MM.1S (cell line): ENCODE results near the gene FAM131C.

Experiments
- DNase-seq: peaks from one replicate; pipeline ENCODE4 v3.0.0-alpha.2; 2015
- H2AFZ ChIP-seq: fragments of 300-600 bp; sonication (generic); 2 replicates; pipeline ENCODE4 v1.6.0; 2016; ENCODE audit warnings: antibody characterized with exemption, low read length
- H3F3A ChIP-seq: fragments of 300-600 bp; sonication (generic); 2 replicates; pipeline ENCODE4 v1.6.1; 2016; ENCODE audit warnings: mild to moderate bottlenecking, antibody characterized with exemption, low read length, moderate library complexity, mixed read lengths; ENCODE audit not compliant: insufficient read depth
- H3K27ac ChIP-seq: fragments of 300-600 bp; sonication (generic); 2 replicates; pipeline ENCODE4 v1.5.1; 2016; ENCODE audit warnings: mild to moderate bottlenecking, low read length
- H3K27me3 ChIP-seq: fragments of 300-600 bp; sonication (generic); replicated peaks from 2 replicates; pipeline ENCODE4 v1.6.0; 2016; ENCODE audit warnings: low read length; ENCODE audit not compliant: insufficient read depth
- H3K36me3 ChIP-seq: fragments of 300-600 bp; sonication (generic); replicated peaks from 2 replicates; pipeline ENCODE4 v1.6.1; 2016; ENCODE audit warnings: mild to moderate bottlenecking, low read length, mixed read lengths; ENCODE audit not compliant: insufficient read depth
- H3K4me1 ChIP-seq: fragments of 300-600 bp; sonication (generic); 2 replicates; pipeline ENCODE4 v1.6.1; 2016; ENCODE audit warnings: low read length, mixed read lengths
- H3K4me2 ChIP-seq: fragments of 300-600 bp; sonication (generic); 2 replicates; pipeline ENCODE4 v1.6.0; 2016; ENCODE audit warnings: low read depth, low read length
- H3K4me3 ChIP-seq: fragments of 300-600 bp; sonication (generic); 2 replicates; pipeline ENCODE4 v1.5.1; 2016; ENCODE audit warnings: low read length, mixed read lengths
- H3K79me2 ChIP-seq: fragments of 300-600 bp; sonication (generic); 2 replicates; pipeline ENCODE4 v1.6.1; 2016; ENCODE audit warnings: mixed run types, low read length, mixed read lengths
- H3K9ac ChIP-seq: fragments of 300-600 bp; sonication (generic); 2 replicates; pipeline ENCODE4 v1.6.1; 2016; ENCODE audit warnings: low read length, mixed read lengths
- H3K9me2 ChIP-seq: fragments of 300-600 bp; sonication (generic); replicated peaks from 2 replicates; pipeline ENCODE4 v1.6.1; 2016; ENCODE audit warnings: mild to moderate bottlenecking, low read length, mixed read lengths; ENCODE audit not compliant: insufficient read depth
- H3K9me3 ChIP-seq: fragments of 300-600 bp; sonication (generic); replicated peaks from 2 replicates; pipeline ENCODE4 v1.6.1; 2016; ENCODE audit warnings: mild to moderate bottlenecking, low read length, mixed read lengths; ENCODE audit not compliant: insufficient read depth
- H4K20me1 ChIP-seq: fragments of 300-600 bp; sonication (generic); 2 replicates; pipeline ENCODE4 v1.6.1; 2016; ENCODE audit warnings: mild to moderate bottlenecking, low read length, moderate library complexity, mixed read lengths; ENCODE audit not compliant: insufficient read depth
- CTCF ChIP-seq: fragments of 300-600 bp; sonication (generic); IDR thresholded peaks from 2 replicates; pipeline ENCODE4 v1.5.1; 2016; ENCODE audit warnings: antibody characterized with exemption, low read length, mixed read lengths
- EZH2 ChIP-seq: fragments of 300-600 bp; sonication (generic); optimal IDR thresholded peaks from 2 replicates; pipeline ENCODE3; 2017; ENCODE audit warnings: low read depth, mild to moderate bottlenecking, antibody characterized with exemption, low read length, mixed read lengths
- EZH2phosphoT487 ChIP-seq: fragments of 300-600 bp; sonication (generic); IDR thresholded peaks from 2 replicates; pipeline ENCODE4 v1.6.1; 2018; ENCODE audit warnings: antibody characterized with exemption, low read length

FAM131C gene

DNA sequence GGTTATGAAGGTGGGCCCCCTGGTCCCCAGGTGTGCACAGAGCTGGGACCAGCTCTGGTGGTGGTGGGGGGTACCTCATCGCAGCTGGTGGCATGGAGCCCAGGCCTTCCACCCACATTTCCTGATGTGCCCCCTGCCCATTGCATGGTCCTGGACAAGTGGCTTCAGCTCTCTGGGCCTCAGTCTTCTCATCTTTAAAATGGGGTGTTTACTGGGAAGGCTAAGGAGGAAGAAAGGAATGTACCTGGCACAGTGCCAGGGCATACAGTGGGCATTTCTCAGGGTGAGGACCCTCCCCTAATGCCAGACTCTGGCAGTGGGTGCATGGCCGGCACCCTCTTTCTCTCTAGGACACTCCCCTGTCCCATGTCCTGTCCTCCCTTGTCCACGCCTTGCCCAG is 22.4 kb downstream of the FAM131C start:
- no peaks in the 10 kb centered on the region for H3K9me3 ChIP-seq
- H3K4me1 ChIP-seq, result peaks cover 12% of the 10 kb centered on the region; the same call in 1 of the 2 replicates
- H3K9me2 ChIP-seq, result no peaks in the 10 kb centered on the region
- DNase-seq, result no peak
- H3K79me2 ChIP-seq, result no peaks in the 10 kb centered on the region
- H3F3A ChIP-seq, result no peaks in the 10 kb centered on the region
- TF ChIP-seq EZH2phosphoT487 (no peak), CTCF (no peak)
- H4K20me1 ChIP-seq, result no peaks in the 10 kb centered on the region
- H2AFZ ChIP-seq, result no peak overlapping the region
- no peak overlapping the region for H3K27ac ChIP-seq
- no peak overlapping the region for H3K9ac ChIP-seq
- H3K4me3 ChIP-seq, result no peak overlapping the region
- H3K27me3 ChIP-seq, result peaks cover 52% of the 10 kb centered on the region
- no peaks in the 10 kb centered on the region for H3K36me3 ChIP-seq
- no peak overlapping the region for H3K4me2 ChIP-seq

GRCh38 chr1:16050328-16050727 is 23.1 kb downstream of the FAM131C start:
- Histone ChIP-seq H3K27me3 (peaks cover 52% of the 10 kb centered on the region), H3K4me1 (peaks cover 12% of the 10 kb centered on the region; the same call in 1 of the 2 replicates), H3K79me2 (no peaks in the 10 kb centered on the region), H3F3A (no peaks in the 10 kb centered on the region), H3K9ac (no peak overlapping the region), H3K9me2 (no peaks in the 10 kb centered on the region), H3K27ac (no peak overlapping the region), H3K9me3 (no peaks in the 10 kb centered on the region), H3K4me3 (no peak overlapping the region), H3K4me2 (no peak overlapping the region), H3K36me3 (no peaks in the 10 kb centered on the region), H4K20me1 (no peaks in the 10 kb centered on the region), H2AFZ (no peak overlapping the region)
- no peak for TF ChIP-seq EZH2phosphoT487
- no peak for DNase-seq

GRCh38 chr1:16048573-16049189 is 24.8 kb downstream of the FAM131C start:
- H3K27me3 ChIP-seq, result peaks cover 67% of the 10 kb centered on the region
- H4K20me1 ChIP-seq, result no peaks in the 10 kb centered on the region
- no peak for DNase-seq
- H3K27ac ChIP-seq, result no peak overlapping the region
- H3K9me3 ChIP-seq, result no peaks in the 10 kb centered on the region
- peaks cover 4% of the 10 kb centered on the region; the same call in 1 of the 2 replicates for H3K4me1 ChIP-seq
- H3K36me3 ChIP-seq, result no peaks in the 10 kb centered on the region
- no peaks in the 10 kb centered on the region for H3F3A ChIP-seq
- H3K9ac ChIP-seq, result no peak overlapping the region
- no peaks in the 10 kb centered on the region for H3K9me2 ChIP-seq
- no peak overlapping the region for H3K4me2 ChIP-seq
- H3K4me3 ChIP-seq, result no peak overlapping the region
- TF ChIP-seq EZH2 (no peak), CTCF (no peak), EZH2phosphoT487 (no peak)
- no peaks in the 10 kb centered on the region for H3K79me2 ChIP-seq
- H2AFZ ChIP-seq, result no peak overlapping the region

DNA sequence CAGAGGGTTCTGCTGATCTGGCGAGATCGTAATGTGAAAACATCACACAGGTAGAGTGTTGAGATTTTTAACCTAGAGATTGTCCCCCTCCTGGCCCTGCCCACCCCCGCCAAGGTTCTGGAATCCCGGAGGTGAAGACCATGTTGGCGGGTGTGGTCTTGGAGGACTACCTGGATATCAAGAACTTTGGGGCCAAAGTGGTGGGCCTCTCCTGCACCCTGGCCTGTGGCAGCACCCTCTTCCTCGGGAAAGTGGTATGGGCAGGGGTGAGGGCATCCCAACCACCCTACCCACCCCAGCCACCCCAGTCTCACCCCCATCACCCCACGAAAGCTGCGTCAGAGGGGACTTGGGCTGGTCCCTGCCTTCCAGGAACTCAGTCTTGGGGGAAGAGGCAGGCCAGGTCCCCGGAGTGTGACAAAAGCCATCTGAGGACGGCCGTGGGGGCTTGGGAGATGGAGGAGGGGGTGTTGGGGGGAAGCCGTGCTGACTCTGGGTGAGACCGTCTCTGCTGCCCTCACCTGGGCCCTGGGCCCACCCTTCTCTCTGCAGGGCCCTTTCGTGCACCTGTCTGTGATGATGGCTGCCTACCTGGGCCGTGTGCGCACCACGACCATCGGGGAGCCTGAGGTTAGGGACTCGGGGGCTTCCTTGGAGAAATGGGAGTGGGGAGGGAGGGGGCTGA is 25.5 kb downstream of the FAM131C start:
- H2AFZ ChIP-seq, result no peak overlapping the region
- no peaks in the 10 kb centered on the region for H3K9me3 ChIP-seq
- no peak overlapping the region for H3K27ac ChIP-seq
- TF ChIP-seq CTCF (no peak), EZH2phosphoT487 (no peak), EZH2 (no peak)
- H3K36me3 ChIP-seq, result no peaks in the 10 kb centered on the region
- DNase-seq, result no peak
- H3K9me2 ChIP-seq, result no peaks in the 10 kb centered on the region
- no peak overlapping the region for H3K9ac ChIP-seq
- no peak overlapping the region for H3K4me3 ChIP-seq
- H3K4me2 ChIP-seq, result no peak overlapping the region
- no peaks in the 10 kb centered on the region for H4K20me1 ChIP-seq
- no peaks in the 10 kb centered on the region for H3K4me1 ChIP-seq
- H3K79me2 ChIP-seq, result no peaks in the 10 kb centered on the region
- peaks cover 74% of the 10 kb centered on the region for H3K27me3 ChIP-seq
- H3F3A ChIP-seq, result no peaks in the 10 kb centered on the region
